ENCODE results near the gene VEGFD.

The VEGFD gene

GRCh38 chrX:15384304-15384703 is at the start of gene VEGFD:
Gene VEGFD (minus strand): TSS chrX:15384413. CDS start chrX:15383946, 467 bp downstream.
- FAIRE-seq (no peak), DNase-seq (ENCODE audit: insufficient read length, low spot score) (no peak)

GRCh38 chrX:15430584-15430983 is 46.4 kb upstream of the VEGFD start:
- FAIRE-seq, result no peak
- no peak for DNase-seq (ENCODE audit: insufficient read length, low spot score)

- DNase-seq (ENCODE audit: insufficient read length, low spot score), result no peak
- FAIRE-seq, result peak; percentile 51
Measured at GRCh38 chrX:15430076-15430475, 45.9 kb upstream of the VEGFD start.

GRCh38 chrX:15425024-15425423 is 40.8 kb upstream of the VEGFD start:
- DNase-seq (ENCODE audit: insufficient read length, low spot score), result no peak
- no peak for FAIRE-seq

GRCh38 chrX:15418707-15419181 is 34.5 kb upstream of the VEGFD start:
- no peak for FAIRE-seq
- no peak for DNase-seq (ENCODE audit: insufficient read length, low spot score)

- DNase-seq (ENCODE audit: insufficient read length, low spot score) (no peak), FAIRE-seq (no peak)
Measured at GRCh38 chrX:15418041-15418706, 34.0 kb upstream of the VEGFD start.

GRCh38 chrX:15416133-15416993 is 32.1 kb upstream of the VEGFD start:
- no peak for DNase-seq (ENCODE audit: insufficient read length, low spot score)
- FAIRE-seq, result no peak

GRCh38 chrX:15413101-15413500 is 28.9 kb upstream of the VEGFD start:
- FAIRE-seq (no peak), DNase-seq (ENCODE audit: insufficient read length, low spot score) (no peak)

- no peak for DNase-seq (ENCODE audit: insufficient read length, low spot score)
- peak; percentile 37 for FAIRE-seq
Measured at GRCh38 chrX:15410947-15411346, 26.7 kb upstream of the VEGFD start.

GRCh38 chrX:15410430-15410829 is 26.2 kb upstream of the VEGFD start:
- FAIRE-seq (no peak), DNase-seq (ENCODE audit: insufficient read length, low spot score) (no peak)

GRCh38 chrX:15405846-15406245 is 21.6 kb upstream of the VEGFD start:
- FAIRE-seq (peak; percentile 53), DNase-seq (ENCODE audit: insufficient read length, low spot score) (no peak)

- peak; percentile 40 for FAIRE-seq
- no peak for DNase-seq (ENCODE audit: insufficient read length, low spot score)
Measured at GRCh38 chrX:15404401-15405096, 20.3 kb upstream of the VEGFD start.

- no peak for FAIRE-seq
Measured at GRCh38 chrX:15401378-15401777, 17.2 kb upstream of the VEGFD start.

GRCh38 chrX:15399962-15400391 is 15.8 kb upstream of the VEGFD start:
- DNase-seq (ENCODE audit: insufficient read length, low spot score) (no peak), FAIRE-seq (no peak)

More at GRCh38 chrX:15401378-15401777, 17.2 kb upstream of the VEGFD start:
- no peak for DNase-seq (ENCODE audit: insufficient read length, low spot score)

GRCh38 chrX:15398874-15399273 is 14.7 kb upstream of the VEGFD start:
- FAIRE-seq, result no peak

GRCh38 chrX:15395789-15396188 is 11.6 kb upstream of the VEGFD start:
- FAIRE-seq (no peak), DNase-seq (ENCODE audit: insufficient read length, low spot score) (no peak)

More at GRCh38 chrX:15398874-15399273, 14.7 kb upstream of the VEGFD start:
- DNase-seq (ENCODE audit: insufficient read length, low spot score), result no peak

- FAIRE-seq, result no peak
- no peak for DNase-seq (ENCODE audit: insufficient read length, low spot score)
Measured at GRCh38 chrX:15391850-15392249, 7.6 kb upstream of the VEGFD start.

GRCh38 chrX:15382813-15383212 is 1.4 kb downstream of the VEGFD start:
- FAIRE-seq (no peak), DNase-seq (ENCODE audit: insufficient read length, low spot score) (no peak)

- no peak for DNase-seq (ENCODE audit: insufficient read length, low spot score)
- peak; percentile 26 for FAIRE-seq
Measured at GRCh38 chrX:15376956-15377355, 7.3 kb downstream of the VEGFD start.

GRCh38 chrX:15373976-15374375 is 10.2 kb downstream of the VEGFD start:
- FAIRE-seq (no peak), DNase-seq (ENCODE audit: insufficient read length, low spot score) (no peak)
